Hepatocyte (in vitro differentiated cells): ENCODE data around the gene TNFRSF4.

Experiments
- CTCF ChIP-seq: fragments of 200-600 bp; sonication (generic); IDR thresholded peaks from 2 replicates; pipeline ENCODE4 v1.5.1; 2016; ENCODE audit warnings: antibody characterized with exemption, mild to moderate bottlenecking; ENCODE audit not compliant: poor library complexity
- EZH2 ChIP-seq: fragments of 200-600 bp; sonication (generic); IDR thresholded peaks from 2 replicates; pipeline ENCODE4 v1.6.1; 2016; ENCODE audit warnings: antibody characterized with exemption, mild to moderate bottlenecking, borderline replicate concordance

- no peak for TF ChIP-seq EZH2
- no peak for TF ChIP-seq CTCF
These were observed 48.0 kb downstream of the TNFRSF4 start for GRCh38 chr1:1165900-1166421.
